Type B pancreatic cell (in vitro differentiated cells): ENCODE measurements around the gene LHPP. TPM values are rescaled to one million over a fixed set of nuclear protein-coding genes. Genes with fewer than 3 reads are reported as not detected.

Experiments
- DNase-seq: peaks from one replicate; pipeline ENCODE4 v3.0.0; 2021; ENCODE audit warnings: mixed read lengths; ENCODE audit not compliant: unreplicated experiment; ENCODE audit errors: extremely low spot score
- H3K27ac Mint-ChIP-seq: 2 replicates; pipeline ENCODE4 v1.8.0; 2021; ENCODE audit warnings: mild to moderate bottlenecking, mixed read lengths
- H3K27me3 Mint-ChIP-seq: 2 replicates; pipeline ENCODE4 v1.8.0; 2021; ENCODE audit warnings: mixed read lengths
- H3K36me3 Mint-ChIP-seq: 2 replicates; pipeline ENCODE4 v1.8.0; 2021; ENCODE audit warnings: mixed read lengths
- H3K4me1 Mint-ChIP-seq: one replicate; pipeline ENCODE4 v1.8.0; 2021; ENCODE audit warnings: mixed read lengths; ENCODE audit not compliant: unreplicated experiment
- H3K4me3 Mint-ChIP-seq: 2 replicates; pipeline ENCODE4 v1.8.0; 2021; ENCODE audit warnings: mild to moderate bottlenecking, mixed read lengths
- H3K9me3 Mint-ChIP-seq: 2 replicates; pipeline ENCODE4 v1.8.0; 2021; ENCODE audit warnings: mixed read lengths
- CTCF ChIP-seq: fragments of 200-600 bp; sonication (generic); conservative IDR thresholded peaks from 2 replicates; pipeline ENCODE4 v1.5.0; 2021; ENCODE audit warnings: antibody characterized with exemption, mild to moderate bottlenecking
- total RNA-seq: library from RNA; stranded (reverse); gene quantifications from 2 replicates; pipeline ENCODE4 v1.2.1, GENCODE V29; 2021; ENCODE audit warnings: low replicate concordance

Gene LHPP
- total RNA-seq, 1 donor from 2014 or later = 12.7 TPM

- Mint-ChIP-seq H3K4me1 (peaks cover 22% of the 10 kb centered on the region), H3K4me3 (no peak overlapping the region), H3K9me3 (no peaks in the 10 kb centered on the region), H3K27me3 (no peaks in the 10 kb centered on the region), H3K27ac (peak overlapping the region; percentile 12), H3K36me3 (no peaks in the 10 kb centered on the region)
- TF ChIP-seq CTCF = no peak
- DNase-seq = no peak
These were observed 166.4 kb downstream of the LHPP start for GRCh38 chr10:124627866-124628675.

GRCh38 chr10:124628676-124629021, 167.0 kb downstream of the LHPP start:
- no peak overlapping the region for H3K27ac Mint-ChIP-seq
- H3K36me3 Mint-ChIP-seq = peaks cover 4% of the 10 kb centered on the region

GRCh38 chr10:124629415-124629814, 167.8 kb downstream of the LHPP start:
- H3K27ac Mint-ChIP-seq = peak overlapping the region; percentile 51

More at GRCh38 chr10:124628676-124629021, 167.0 kb downstream of the LHPP start:
- no peak for TF ChIP-seq CTCF
- H3K27me3 Mint-ChIP-seq = no peaks in the 10 kb centered on the region
- no peaks in the 10 kb centered on the region for H3K9me3 Mint-ChIP-seq
- no peak for DNase-seq
- peaks cover 22% of the 10 kb centered on the region for H3K4me1 Mint-ChIP-seq
- H3K4me3 Mint-ChIP-seq = no peak overlapping the region

GRCh38 chr10:124629842-124630241, 168.2 kb downstream of the LHPP start:
- H3K27ac Mint-ChIP-seq = no peak overlapping the region
- no peaks in the 10 kb centered on the region for H3K9me3 Mint-ChIP-seq
- H3K4me1 Mint-ChIP-seq = peaks cover 22% of the 10 kb centered on the region
- H3K36me3 Mint-ChIP-seq = peaks cover 11% of the 10 kb centered on the region
- no peak for TF ChIP-seq CTCF
- no peak for DNase-seq
- no peak overlapping the region for H3K4me3 Mint-ChIP-seq
- no peaks in the 10 kb centered on the region for H3K27me3 Mint-ChIP-seq

More at GRCh38 chr10:124629415-124629814, 167.8 kb downstream of the LHPP start:
- no peak for DNase-seq
- Mint-ChIP-seq H3K4me1 (peaks cover 22% of the 10 kb centered on the region), H3K27me3 (no peaks in the 10 kb centered on the region), H3K36me3 (peaks cover 9% of the 10 kb centered on the region), H3K9me3 (no peaks in the 10 kb centered on the region), H3K4me3 (no peak overlapping the region)
- TF ChIP-seq CTCF = no peak

GRCh38 chr10:124630551-124630950, 168.9 kb downstream of the LHPP start:
- Mint-ChIP-seq H3K4me1 (peaks cover 18% of the 10 kb centered on the region), H3K36me3 (peaks cover 11% of the 10 kb centered on the region), H3K27ac (no peak overlapping the region), H3K4me3 (no peak overlapping the region), H3K27me3 (no peaks in the 10 kb centered on the region), H3K9me3 (no peaks in the 10 kb centered on the region)
- DNase-seq = no peak
- TF ChIP-seq CTCF = no peak
